Thymus (tissue), 11 donors: ENCODE measurements around the gene GABPA. TPM values are rescaled to one million over a fixed set of nuclear protein-coding genes. Genes with fewer than 3 reads are reported as not detected.

ENCODE experiments used
- DNase-seq, 9 donors: peaks; one replicate each; pipeline ENCODE4 v3.0.0-alpha.2; 2013; ENCODE audit warnings: low spot score in 9 of 9, low read depth in 6 of 9, missing footprints in 1 of 9
- H3K27ac ChIP-seq, 2 donors: one replicate each; pipeline ENCODE4 v1.5.1; 2013; ENCODE audit warnings: control low read depth in 1 of 2, low read depth in 1 of 2, low read length in 1 of 2, mild to moderate bottlenecking in 1 of 2, moderate library complexity in 1 of 2
- H3K27me3 ChIP-seq, 2 donors: one replicate each; pipeline ENCODE4 v1.5.1; 2013; ENCODE audit warnings: low read length in 1 of 2; ENCODE audit not compliant: control insufficient read depth in 2 of 2, insufficient read depth in 1 of 2
- H3K36me3 ChIP-seq, 2 donors: one replicate each; pipeline ENCODE4 v1.5.1; 2013; ENCODE audit warnings: low read length in 1 of 2, mild to moderate bottlenecking in 1 of 2, moderate library complexity in 1 of 2; ENCODE audit not compliant: control insufficient read depth in 2 of 2, insufficient read depth in 2 of 2
- H3K4me1 ChIP-seq, 2 donors: one replicate each; pipeline ENCODE4 v1.5.1; 2013; ENCODE audit warnings: low read length in 2 of 2; ENCODE audit not compliant: control insufficient read depth in 2 of 2, insufficient read depth in 2 of 2
- H3K4me3 ChIP-seq, 2 donors: one replicate each; pipeline ENCODE4 v1.5.1; 2013; ENCODE audit warnings: low read length in 2 of 2, control low read depth in 1 of 2, mild to moderate bottlenecking in 1 of 2
- H3K9me3 ChIP-seq, 2 donors: one replicate each; pipeline ENCODE4 v1.5.1; 2013; ENCODE audit warnings: low read length in 1 of 2, mild to moderate bottlenecking in 1 of 2; ENCODE audit not compliant: control insufficient read depth in 2 of 2, insufficient read depth in 1 of 2
- WGBS: extraction: QIAGEN DNeasy Blood & Tissue Kit; methylation state at CpG from one replicate; pipeline ENCODE4 v1.1.7; 2013; 5-methylcytosine and 5-hydroxymethylcytosine counted together
- polyA plus RNA-seq: library from polyadenylated mRNA; stranded (reverse); fragments of 200-250 nt; gene quantifications from one replicate; pipeline ENCODE4 v1.2.3, GENCODE V29; 2013
- total RNA-seq: library from RNA; stranded (reverse); fragments of 120-200 nt; gene quantifications from one replicate; pipeline ENCODE4 v1.2.4, GENCODE V29; 2013
- donor health status: healthy.

The GABPA gene
- total and polyA plus RNA-seq, 2 donors = 22.3 to 28.7 TPM

DNA sequence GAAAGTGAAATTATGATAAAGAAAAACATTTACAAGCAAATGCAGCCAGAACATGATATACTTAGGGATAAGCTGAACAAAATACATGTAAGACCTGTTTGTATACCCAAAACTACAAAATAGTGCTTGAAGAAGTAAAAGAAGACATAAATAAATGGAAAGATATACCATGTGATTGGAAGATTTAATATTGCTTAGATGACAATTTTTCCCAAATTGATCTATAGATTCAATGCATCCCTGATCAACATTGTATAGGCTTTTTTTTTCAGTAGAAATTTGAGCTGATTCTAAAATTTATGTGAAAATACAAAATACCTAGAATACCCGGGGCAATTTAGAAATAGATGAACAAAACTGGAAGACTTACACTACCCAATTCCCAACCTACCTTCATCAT is 76.4 kb downstream of the GABPA start:
- Histone ChIP-seq H3K27ac (no peak overlapping the region), H3K4me3 (no peak overlapping the region), H3K36me3 (no peaks in the 10 kb centered on the region), H3K9me3 (no peaks in the 10 kb centered on the region), H3K27me3 (no peaks in the 10 kb centered on the region), H3K4me1 (no peaks in the 10 kb centered on the region)
- DNase-seq = no peak
- 94% methylated on average over 1 of the region's 1 CpG for WGBS

DNA sequence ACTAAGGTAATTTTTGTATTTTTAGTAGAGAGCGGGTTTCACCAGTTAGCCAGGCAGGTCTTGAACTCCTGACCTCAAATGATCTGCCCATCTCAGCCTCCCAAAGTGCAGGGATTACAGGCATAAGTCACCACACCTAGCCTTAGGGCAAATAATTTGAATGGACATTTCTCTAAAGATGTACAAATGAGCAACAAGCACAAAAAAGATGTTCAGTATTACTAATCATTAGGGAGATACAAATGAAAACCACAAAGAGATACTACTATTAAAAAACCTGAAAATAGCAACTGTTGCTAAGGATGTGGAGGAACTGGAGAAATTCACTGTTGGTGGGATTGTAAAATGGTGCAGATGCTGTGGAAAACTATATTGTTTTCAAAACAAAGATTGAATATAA is 79.1 kb downstream of the GABPA start:
- 98% methylated on average over 1 of the region's 1 CpG for WGBS
- no peak overlapping the region for H3K4me3 ChIP-seq
- DNase-seq = no peak
- no peaks in the 10 kb centered on the region for H3K27me3 ChIP-seq
- no peaks in the 10 kb centered on the region for H3K9me3 ChIP-seq
- no peak overlapping the region for H3K27ac ChIP-seq
- peaks cover 4 to 9% of the 10 kb centered on the region in 2 donors for H3K4me1 ChIP-seq
- H3K36me3 ChIP-seq = no peaks in the 10 kb centered on the region

DNA sequence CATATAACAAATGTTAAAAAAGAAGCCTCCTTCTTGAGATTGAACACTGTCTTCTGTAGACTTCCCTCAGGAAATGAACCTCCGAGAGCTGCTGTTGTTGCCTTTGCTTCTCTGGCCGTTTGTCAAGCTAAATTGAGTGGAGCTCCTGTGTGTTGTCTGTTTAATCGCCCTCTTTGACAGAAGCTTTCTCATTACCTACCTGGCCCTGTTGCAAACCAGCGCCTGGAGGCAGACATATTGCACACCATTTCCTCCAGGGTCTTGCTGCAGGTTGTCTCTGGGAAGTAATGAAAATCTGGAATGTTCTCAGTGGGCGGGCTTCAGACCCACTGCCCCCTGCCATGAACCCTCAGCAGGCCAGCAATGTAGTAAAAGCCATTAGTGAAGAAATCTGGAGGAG is 83.3 kb downstream of the GABPA start:
- Histone ChIP-seq H3K27me3 (no peaks in the 10 kb centered on the region), H3K4me1 (peaks cover 10 to 23% of the 10 kb centered on the region in 2 donors), H3K4me3 (peak overlapping the region in 1 of 2 donors; percentile 15), H3K27ac (peak overlapping the region; percentile 69 to 85), H3K9me3 (no peaks in the 10 kb centered on the region), H3K36me3 (no peaks in the 10 kb centered on the region)
- DNase-seq = peak in 8 of 9 donors; percentile 11 to 65 (median 24)
- 38% methylated on average over 5 of the region's 5 CpGs for WGBS

DNA sequence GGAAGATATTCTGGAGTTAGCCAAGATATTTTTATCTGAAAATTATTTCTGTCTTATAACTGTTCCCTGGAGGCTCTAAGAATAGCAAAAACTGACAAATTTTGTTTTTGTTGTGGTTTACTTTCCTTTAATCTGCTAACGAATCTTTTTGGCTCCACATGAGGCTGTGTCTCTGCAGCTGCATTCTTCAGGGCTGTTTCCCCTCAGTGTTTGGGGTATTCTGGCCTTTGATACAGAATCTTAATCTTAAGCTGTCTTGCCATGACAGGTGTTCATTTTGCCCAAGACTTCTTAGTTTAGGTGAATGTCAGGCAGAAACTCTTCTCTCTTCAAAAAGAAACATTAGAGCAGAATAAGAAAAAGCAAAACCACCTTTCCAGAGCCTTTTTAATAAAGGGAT is 83.8 kb downstream of the GABPA start:
- no peaks in the 10 kb centered on the region for H3K36me3 ChIP-seq
- DNase-seq = peak; percentile 45 to 91 (median 72)
- H3K9me3 ChIP-seq = no peaks in the 10 kb centered on the region
- H3K27me3 ChIP-seq = no peaks in the 10 kb centered on the region
- WGBS = 2% methylated on average over 1 of the region's 1 CpG
- peaks cover 10 to 23% of the 10 kb centered on the region in 2 donors for H3K4me1 ChIP-seq
- peak overlapping the region; percentile 69 to 85 for H3K27ac ChIP-seq
- peak overlapping the region in 1 of 2 donors; percentile 15 for H3K4me3 ChIP-seq

Other genes starting within 250 kb of the GABPA start
- gene MRPL39, start 127.5 kb upstream of the GABPA start, total RNA-seq = 46.2 TPM
- gene MRPL39, start 127.5 kb upstream of the GABPA start, polyA plus RNA-seq = 30.9 TPM
- gene JAM2, start 95.7 kb upstream of the GABPA start, total RNA-seq = 1.9 TPM
- gene JAM2, start 95.7 kb upstream of the GABPA start, polyA plus RNA-seq = 8.6 TPM
- gene ATP5PF, start 68 bp upstream of the GABPA start, total RNA-seq = 128 TPM
- gene ATP5PF, start 68 bp upstream of the GABPA start, polyA plus RNA-seq = 337 TPM